Left lung (tissue), 10 donors: ENCODE results near the gene DUSP10. TPM values are rescaled to one million over a fixed set of nuclear protein-coding genes. Genes with fewer than 3 reads are reported as not detected.

Experiments
- ATAC-seq: fragments of 200-7000 bp; cut with Tn5 transposase; one replicate; pipeline ENCODE4 v1.9.1; 2020; ENCODE audit warnings: moderate library complexity
- DNase-seq, 4 donors: peaks; one replicate each; pipeline ENCODE4 v3.0.0-alpha.2; 2013 to 2020
- H3K27ac ChIP-seq, 2 donors: fragments of 200-600 bp; sonication (generic) in 1 of 2; one replicate each; pipeline versions ENCODE4 v1.5.0 to v1.8.0; 2020 to 2021
- H3K27me3 ChIP-seq, 2 donors: fragments of 200-600 bp; sonication (generic) in 1 of 2; one replicate each; pipeline versions ENCODE4 v1.5.0 to v1.8.0; 2020 to 2021
- H3K36me3 ChIP-seq, 2 donors: fragments of 200-600 bp; sonication (generic) in 1 of 2; one replicate each; pipeline versions ENCODE4 v1.5.0 to v1.8.0; 2020 to 2021
- H3K4me1 ChIP-seq, 2 donors: fragments of 200-600 bp; one replicate each; pipeline ENCODE4 v1.8.0; 2021
- H3K4me3 ChIP-seq, 2 donors: fragments of 200-600 bp; sonication (generic) in 1 of 2; one replicate each; pipeline versions ENCODE4 v1.5.0 to v1.8.0; 2020 to 2021; ENCODE audit warnings: mild to moderate bottlenecking in 1 of 2
- H3K9me3 ChIP-seq, 2 donors: fragments of 200-600 bp; sonication (generic) in 1 of 2; one replicate each; pipeline versions ENCODE4 v1.5.0 to v1.8.0; 2020 to 2021
- intact Hi-C, 2 donors: fragments of 100-400 bp; cut with DNase I; formaldehyde crosslinking; loops; one replicate each; pipeline versions ENCODE4 v1.11.2 to v1.14.2; 2022
- polyA plus RNA-seq, 6 donors: library from polyadenylated mRNA; unstranded; fragments of 120-200 nt; gene quantifications; one replicate each; pipeline ENCODE4 v1.2.1, GENCODE V29; 2013; ENCODE audit not compliant: insufficient read length in 6 of 6
- total RNA-seq, 2 donors: library from RNA; stranded (reverse); fragmentation: NEBNext Ultra II Directional; extraction: Animal tissue kit (Norgen Biotek cat#: 25700); gene quantifications; one replicate each; pipeline ENCODE4 v1.2.1, GENCODE V29; 2021
- TF ChIP-seq, protein P1 (sequence below), 2 donors: fragments of 200-600 bp; sonication (generic) in 1 of 2; IDR thresholded peaks; one replicate each; pipeline versions ENCODE4 v1.5.0 to v1.8.0; 2021; ENCODE audit warnings: antibody characterized with exemption in 2 of 2
- donor health status: DM: no; HTN: yes; CAD: no.
- donor health status: DM: no; HTN: no; CAD: no.

The DUSP10 gene
- total and polyA plus RNA-seq, 8 donors, result 4.6 to 14.5 (median 6.8) TPM

- TF ChIP-seq, protein P1, sequence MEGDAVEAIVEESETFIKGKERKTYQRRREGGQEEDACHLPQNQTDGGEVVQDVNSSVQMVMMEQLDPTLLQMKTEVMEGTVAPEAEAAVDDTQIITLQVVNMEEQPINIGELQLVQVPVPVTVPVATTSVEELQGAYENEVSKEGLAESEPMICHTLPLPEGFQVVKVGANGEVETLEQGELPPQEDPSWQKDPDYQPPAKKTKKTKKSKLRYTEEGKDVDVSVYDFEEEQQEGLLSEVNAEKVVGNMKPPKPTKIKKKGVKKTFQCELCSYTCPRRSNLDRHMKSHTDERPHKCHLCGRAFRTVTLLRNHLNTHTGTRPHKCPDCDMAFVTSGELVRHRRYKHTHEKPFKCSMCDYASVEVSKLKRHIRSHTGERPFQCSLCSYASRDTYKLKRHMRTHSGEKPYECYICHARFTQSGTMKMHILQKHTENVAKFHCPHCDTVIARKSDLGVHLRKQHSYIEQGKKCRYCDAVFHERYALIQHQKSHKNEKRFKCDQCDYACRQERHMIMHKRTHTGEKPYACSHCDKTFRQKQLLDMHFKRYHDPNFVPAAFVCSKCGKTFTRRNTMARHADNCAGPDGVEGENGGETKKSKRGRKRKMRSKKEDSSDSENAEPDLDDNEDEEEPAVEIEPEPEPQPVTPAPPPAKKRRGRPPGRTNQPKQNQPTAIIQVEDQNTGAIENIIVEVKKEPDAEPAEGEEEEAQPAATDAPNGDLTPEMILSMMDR (IDR thresholded peaks at IDR 0.05), result no peak
- Histone ChIP-seq H3K27me3 (no peaks in the 10 kb centered on the region), H3K9me3 (peaks cover 0 to 7% of the 10 kb centered on the region in 2 donors), H3K4me3 (no peak overlapping the region), H3K27ac (no peak overlapping the region), H3K4me1 (no peaks in the 10 kb centered on the region), H3K36me3 (no peaks in the 10 kb centered on the region)
- intact Hi-C loops, result no loop called here
- DNase-seq (no peak), ATAC-seq (no peak)
These were observed 51.0 kb downstream of the DUSP10 start for GRCh38 chr1:221690858-221691257.

GRCh38 chr1:221689138-221689537 lies 52.8 kb downstream of the DUSP10 start:
- TF ChIP-seq, protein P1 (IDR thresholded peaks at IDR 0.05), result no peak
- Histone ChIP-seq H3K27me3 (no peaks in the 10 kb centered on the region), H3K27ac (no peak overlapping the region), H3K9me3 (peaks cover 0 to 7% of the 10 kb centered on the region in 2 donors), H3K4me1 (no peaks in the 10 kb centered on the region), H3K4me3 (no peak overlapping the region), H3K36me3 (no peaks in the 10 kb centered on the region)
- DNase-seq (no peak), ATAC-seq (no peak)
- intact Hi-C loops, result no loop called here

GRCh38 chr1:221688488-221688843 lies 53.4 kb downstream of the DUSP10 start:
- H3K36me3 ChIP-seq, result no peaks in the 10 kb centered on the region
- no peaks in the 10 kb centered on the region for H3K4me1 ChIP-seq
- DNase-seq (no peak), ATAC-seq (no peak)
- no peak overlapping the region for H3K4me3 ChIP-seq
- H3K27me3 ChIP-seq, result no peaks in the 10 kb centered on the region
- intact Hi-C loops, result no loop called here
- peaks cover 0 to 5% of the 10 kb centered on the region in 2 donors for H3K9me3 ChIP-seq
- H3K27ac ChIP-seq, result no peak overlapping the region
- TF ChIP-seq, protein P1 (IDR thresholded peaks at IDR 0.05), result no peak

DNA sequence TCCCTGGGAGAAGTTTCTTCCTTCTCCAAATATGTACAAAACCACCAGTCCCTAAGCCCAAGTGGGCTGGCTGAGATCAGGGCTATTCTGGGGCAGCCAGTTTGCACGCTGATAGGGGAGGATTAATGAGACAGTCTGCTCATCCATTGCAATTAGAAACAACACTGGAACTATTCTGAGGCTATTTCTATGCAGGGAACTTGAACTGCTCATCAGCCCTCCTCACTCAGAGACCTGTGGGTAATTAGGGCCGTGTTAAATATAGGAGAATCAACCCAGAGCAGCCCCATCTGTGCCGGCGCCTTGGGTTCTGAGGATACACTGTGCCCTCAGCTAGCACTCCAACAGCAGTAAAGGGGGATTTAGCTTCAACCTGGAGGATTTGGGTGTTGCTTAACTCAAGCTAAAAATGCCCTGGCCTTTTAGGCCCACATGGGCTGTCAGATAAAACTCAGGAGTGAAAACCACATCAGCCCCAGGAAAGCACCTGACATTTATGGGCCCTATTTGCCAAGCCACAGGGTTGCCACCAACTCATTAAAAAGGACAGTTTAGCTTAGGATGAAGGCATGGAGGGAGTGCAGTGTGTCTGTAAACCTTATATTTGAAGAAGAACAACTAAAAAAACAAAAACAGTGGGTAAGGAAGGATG lies 53.9 kb downstream of the DUSP10 start:
- peaks cover 0 to under 1% of the 10 kb centered on the region in 2 donors for H3K9me3 ChIP-seq
- no peaks in the 10 kb centered on the region for H3K36me3 ChIP-seq
- TF ChIP-seq, protein P1 (IDR thresholded peaks at IDR 0.05), result no peak
- intact Hi-C loops, result no loop called here
- H3K4me1 ChIP-seq, result no peaks in the 10 kb centered on the region
- no peak overlapping the region for H3K27ac ChIP-seq
- DNase-seq (no peak), ATAC-seq (no peak)
- H3K27me3 ChIP-seq, result no peaks in the 10 kb centered on the region
- H3K4me3 ChIP-seq, result no peak overlapping the region

DNA sequence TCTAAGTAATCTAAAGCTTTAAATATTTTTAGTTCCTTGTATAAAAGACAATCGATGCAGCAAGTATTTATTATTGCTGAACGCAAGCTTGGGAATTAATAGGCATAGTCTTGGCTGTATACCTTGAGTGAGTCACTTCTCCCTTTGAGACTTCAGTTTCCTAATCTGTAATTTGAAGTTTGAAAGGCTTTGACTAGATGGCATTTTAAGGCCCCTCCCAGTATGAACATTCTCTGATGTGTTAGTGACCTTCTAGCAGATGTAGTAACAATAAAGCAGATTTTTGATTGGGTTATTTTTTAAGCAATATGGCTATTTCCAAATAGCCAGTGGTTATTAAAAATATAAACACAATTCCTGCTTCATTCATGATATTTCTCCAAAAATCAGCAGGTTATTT lies 58.2 kb downstream of the DUSP10 start:
- intact Hi-C loops, result no loop called here
- no peak for ATAC-seq
- Histone ChIP-seq H3K27me3 (no peaks in the 10 kb centered on the region), H3K9me3 (peaks cover 0 to 3% of the 10 kb centered on the region in 2 donors), H3K27ac (no peak overlapping the region), H3K4me1 (no peaks in the 10 kb centered on the region), H3K36me3 (no peaks in the 10 kb centered on the region), H3K4me3 (no peak overlapping the region)
- TF ChIP-seq, protein P1 (IDR thresholded peaks at IDR 0.05), result no peak
- DNase-seq, result no peak
